H1 (cell line): ENCODE results near the gene BTBD8. TPM values are rescaled to one million over a fixed set of nuclear protein-coding genes. Genes with fewer than 3 reads are reported as not detected.

ENCODE experiments used
- CTCF ChIA-PET: fragments of 300-600 bp; sonication (Branson Sonifier 250); formaldehyde crosslinking; loops from one replicate; lab custom pipeline; 2021; ENCODE audit not compliant: partially characterized antibody; lab: Charles Lee
- POLR2A ChIA-PET: fragments of 300-600 bp; sonication (Branson Sonifier 250); formaldehyde crosslinking; loops from one replicate; lab custom pipeline; 2021; ENCODE audit warnings: inconsistent platforms; ENCODE audit not compliant: partially characterized antibody; lab: Charles Lee
- DNase-seq, 2 experiments: peaks; one replicate each; pipeline versions ENCODE4 v3.0.0 to v3.0.0-alpha.2; 2010 to 2022; ENCODE audit warnings: low spot score in 2 of 2, low read depth in 1 of 2, mixed read lengths in 1 of 2
- FAIRE-seq: peaks from 2 replicates; lab custom pipeline; 2011; peaks lifted over from hg19 to GRCh38; lab: Jason Lieb, UNC
- H2AFZ ChIP-seq: 2 replicates; pipeline ENCODE4 v1.8.1; 2012; ENCODE audit warnings: low read length, inconsistent platforms
- H2AK5ac ChIP-seq: 2 replicates; pipeline ENCODE4 v1.6.1; 2013; ENCODE audit warnings: low read depth, low read length
- H2BK120ac ChIP-seq: replicated peaks from 2 replicates; pipeline ENCODE3; 2013; ENCODE audit warnings: low read depth, low read length, inconsistent platforms
- H2BK12ac ChIP-seq: 2 replicates; pipeline ENCODE4 v1.6.1; 2013; ENCODE audit warnings: low read depth, low read length
- H2BK15ac ChIP-seq: 2 replicates; pipeline ENCODE4 v1.6.1; 2013; ENCODE audit warnings: low read length
- H2BK20ac ChIP-seq: 2 replicates; pipeline ENCODE4 v1.6.1; 2013; ENCODE audit warnings: low read length
- H2BK5ac ChIP-seq: 2 replicates; pipeline ENCODE4 v1.6.1; 2013; ENCODE audit warnings: low read depth, low read length
- H3K14ac ChIP-seq: 2 replicates; pipeline ENCODE4 v1.6.1; 2013; ENCODE audit warnings: inconsistent platforms; ENCODE audit not compliant: insufficient read length
- H3K18ac ChIP-seq: 2 replicates; pipeline ENCODE4 v1.6.1; 2013; ENCODE audit warnings: low read length; ENCODE audit errors: extremely low read depth
- H3K23ac ChIP-seq: 2 replicates; pipeline ENCODE4 v1.6.1; 2013; ENCODE audit warnings: inconsistent platforms; ENCODE audit not compliant: insufficient read length
- H3K23me2 ChIP-seq: 2 replicates; pipeline ENCODE4 v1.6.1; 2013; ENCODE audit warnings: low read depth, low read length
- H3K27ac ChIP-seq: 2 replicates; pipeline ENCODE4 v1.6.1; 2011; ENCODE audit warnings: low read depth, low read length, inconsistent platforms
- H3K27me3 ChIP-seq, 4 experiments: replicated peaks in 1 of 4; 1 replicate in 1 of 4; 2 replicates in 3 of 4; pipeline versions ENCODE4 v1.6.1 to v1.8.1; 2011 to 2013; ENCODE audit warnings: low read length in 3 of 4, mild to moderate bottlenecking in 3 of 4, inconsistent platforms in 2 of 4, mixed read lengths in 2 of 4, moderate library complexity in 1 of 4; ENCODE audit not compliant: control insufficient read depth in 3 of 4, insufficient read depth in 3 of 4; ENCODE audit errors: extremely low read depth in 1 of 4
- H3K36me3 ChIP-seq, 4 experiments: 2 replicates each; pipeline versions ENCODE4 v1.6.1 to v1.8.1; 2011 to 2013; ENCODE audit warnings: mild to moderate bottlenecking in 4 of 4, low read length in 3 of 4, moderate library complexity in 2 of 4, control low read depth in 1 of 4, inconsistent platforms in 1 of 4; ENCODE audit not compliant: insufficient read depth in 4 of 4, control insufficient read depth in 2 of 4
- H3K4ac ChIP-seq: replicated peaks from 2 replicates; pipeline ENCODE3; 2013; ENCODE audit warnings: low read length, low read depth, mixed read lengths, inconsistent platforms; ENCODE audit not compliant: insufficient read length
- H3K4me1 ChIP-seq, 4 experiments: replicated peaks in 1 of 4; 1 replicate in 1 of 4; 2 replicates in 3 of 4; pipeline versions ENCODE4 v1.6.1 to v1.8.1; 2011 to 2013; ENCODE audit warnings: low read length in 3 of 4, inconsistent platforms in 2 of 4, mixed read lengths in 1 of 4; ENCODE audit not compliant: insufficient read depth in 4 of 4, control insufficient read depth in 3 of 4
- H3K4me2 ChIP-seq, 2 experiments: 2 replicates each; pipeline versions ENCODE4 v1.6.1 to v1.8.1; 2011 to 2013; ENCODE audit warnings: low read depth in 2 of 2, low read length in 2 of 2, control low read depth in 1 of 2, inconsistent platforms in 1 of 2, mild to moderate bottlenecking in 1 of 2; ENCODE audit not compliant: insufficient read depth in 1 of 2
- H3K4me3 ChIP-seq, 4 experiments: fragments of 200-600, 300-600 bp in 1 of 4; sonication (generic), shearing (Covaris generic), sonication (Bioruptor Twin) in 1 of 4; 2 replicates each; pipeline versions ENCODE4 v1.5.1 to v1.8.1; 2011 to 2016; ENCODE audit warnings: low read length in 4 of 4, low read depth in 3 of 4, control low read depth in 2 of 4, inconsistent platforms in 2 of 4, mild to moderate bottlenecking in 2 of 4, mixed read lengths in 1 of 4, moderate library complexity in 1 of 4; ENCODE audit not compliant: insufficient read depth in 2 of 4; ENCODE audit errors: extremely low read depth in 1 of 4
- H3K56ac ChIP-seq: replicated peaks from 2 replicates; pipeline ENCODE3; 2013; ENCODE audit warnings: low read depth, mild to moderate bottlenecking, mixed read lengths, low read length, inconsistent platforms; ENCODE audit not compliant: insufficient read length
- H3K79me1 ChIP-seq: 2 replicates; pipeline ENCODE4 v1.6.1; 2013; ENCODE audit warnings: low read depth, low read length, control low read depth
- H3K79me2 ChIP-seq, 2 experiments: 2 replicates each; pipeline versions ENCODE4 v1.6.1 to v1.8.1; 2012 to 2013; ENCODE audit warnings: low read length in 2 of 2, mild to moderate bottlenecking in 2 of 2, inconsistent platforms in 1 of 2; ENCODE audit not compliant: insufficient read depth in 2 of 2, control insufficient read depth in 1 of 2
- H3K9ac ChIP-seq, 4 experiments: replicated peaks in 1 of 4; 1 replicate in 1 of 4; 2 replicates in 3 of 4; pipeline versions ENCODE4 v1.6.1 to v1.8.1; 2011 to 2013; ENCODE audit warnings: low read depth in 3 of 4, low read length in 3 of 4, control low read depth in 2 of 4, mild to moderate bottlenecking in 2 of 4, moderate library complexity in 2 of 4, inconsistent platforms in 1 of 4; ENCODE audit errors: extremely low read depth in 1 of 4
- H3K9me3 ChIP-seq, 2 experiments: 2 replicates each; pipeline versions ENCODE4 v1.6.1 to v1.8.1; 2012 to 2013; ENCODE audit warnings: mild to moderate bottlenecking in 2 of 2, moderate library complexity in 2 of 2, control low read depth in 1 of 2, inconsistent platforms in 1 of 2, low read depth in 1 of 2, low read length in 1 of 2, mixed read lengths in 1 of 2; ENCODE audit not compliant: insufficient read depth in 2 of 2
- H4K20me1 ChIP-seq, 2 experiments: replicated peaks in 1 of 2; 2 replicates each; pipeline versions ENCODE3 to v1.8.1; 2011 to 2013; ENCODE audit warnings: inconsistent platforms in 2 of 2, low read length in 2 of 2, mild to moderate bottlenecking in 1 of 2; ENCODE audit not compliant: insufficient read depth in 2 of 2, control insufficient read depth in 1 of 2
- H4K5ac ChIP-seq: 2 replicates; pipeline ENCODE4 v1.6.1; 2013; ENCODE audit warnings: low read length, low read depth, mixed read lengths, inconsistent platforms; ENCODE audit not compliant: insufficient read length
- H4K8ac ChIP-seq: 2 replicates; pipeline ENCODE4 v1.8.0; 2013; ENCODE audit warnings: mild to moderate bottlenecking, moderate library complexity, low read length, inconsistent platforms; ENCODE audit not compliant: insufficient read depth; ENCODE audit errors: extremely low read depth
- H4K91ac ChIP-seq: replicated peaks from 2 replicates; pipeline ENCODE3; 2013; ENCODE audit warnings: low read length, mixed read lengths, inconsistent platforms; ENCODE audit not compliant: insufficient read length
- ASH2L ChIP-seq: fragments of 200-600, 300-600 bp; sonication (generic); IDR thresholded peaks from one replicate; pipeline ENCODE4 v1.7.1; 2017; ENCODE audit warnings: low read length
- ATF2 ChIP-seq: IDR thresholded peaks from 2 replicates; pipeline ENCODE4 v1.6.1; 2012; ENCODE audit warnings: low read length, inconsistent platforms
- BACH1 ChIP-seq: IDR thresholded peaks from 2 replicates; pipeline ENCODE4 v1.6.1; 2012; ENCODE audit warnings: low read length, improper control_type of control experiment
- CREB1 ChIP-seq: IDR thresholded peaks from 2 replicates; pipeline ENCODE4 v1.6.1; 2012; ENCODE audit warnings: inconsistent platforms
- E2F6 ChIP-seq: IDR thresholded peaks from 2 replicates; pipeline ENCODE4 v1.6.1; 2012; ENCODE audit warnings: inconsistent platforms
- GABPA ChIP-seq: IDR thresholded peaks from 2 replicates; pipeline ENCODE4 v1.6.1; 2011; ENCODE audit warnings: mild to moderate bottlenecking, low read length, moderate library complexity, borderline replicate concordance; ENCODE audit not compliant: insufficient read depth
- JUN ChIP-seq: IDR thresholded peaks from 2 replicates; pipeline ENCODE4 v1.6.1; 2011; ENCODE audit warnings: low read depth, mild to moderate bottlenecking, improper control_type of control experiment, low read length
- JUND ChIP-seq: IDR thresholded peaks from 2 replicates; pipeline ENCODE4 v1.6.1; 2011; ENCODE audit warnings: mild to moderate bottlenecking, improper control_type of control experiment, low read length
- POLR2A ChIP-seq, 2 experiments: IDR thresholded peaks; 1 replicate in 1 of 2; 2 replicates in 1 of 2; pipeline ENCODE4 v1.6.1; 2011; ENCODE audit warnings: low read depth in 2 of 2, low read length in 2 of 2, mild to moderate bottlenecking in 2 of 2; ENCODE audit errors: control extremely low read depth in 1 of 2
- SIRT6 ChIP-seq: IDR thresholded peaks from one replicate; pipeline ENCODE4 v1.7.1; 2012; ENCODE audit warnings: low read length, inconsistent platforms
- TAF7 ChIP-seq: optimal IDR thresholded peaks from 2 replicates; pipeline ENCODE3; 2011; ENCODE audit warnings: low read depth, mild to moderate bottlenecking, inconsistent platforms, low read length, moderate library complexity, borderline replicate concordance
- TEAD4 ChIP-seq: IDR thresholded peaks from 2 replicates; pipeline ENCODE4 v1.6.1; 2012; ENCODE audit warnings: low read depth, low read length, inconsistent platforms, mixed read lengths
- WGBS, 2 experiments: shearing (Covaris generic) in 1 of 2; methylation state at CpG; one replicate each; pipeline versions ENCODE4 v1.1.6 to v1.1.7; 2013 to 2015; ENCODE audit warnings: low lambda C conversion rate in 2 of 2, mixed read lengths in 2 of 2, inconsistent platforms in 1 of 2, low coverage in 1 of 2, missing lambda C conversion rate in 1 of 2; ENCODE audit not compliant: insufficient replicate concordance in 2 of 2, insufficient coverage in 1 of 2, insufficient read length in 1 of 2; ENCODE audit errors: extremely low coverage in 1 of 2, missing lambda C conversion rate in 1 of 2; 5-methylcytosine and 5-hydroxymethylcytosine counted together
- polyA plus RNA-seq, 7 experiments: library from polyadenylated mRNA; depleted of rRNA in 3 of 7; stranded (reverse) in 5 of 7; unstranded in 2 of 7; fragments of >200 nt in 5 of 7; fragments of 200-250 nt in 2 of 7; gene quantifications; 1 replicate in 5 of 7; 2 replicates in 1 of 7; 4 replicates in 1 of 7; pipeline versions ENCODE4 v1.2.1 to v1.2.3, GENCODE V29; 2011 to 2013; ENCODE audit warnings: missing spikeins in 2 of 7, mixed read lengths in 2 of 7
- total RNA-seq: library from RNA; stranded (reverse); fragmentation: NEBNext Ultra II Directional; extraction: Animal tissue kit (Norgen Biotek cat#: 25700); gene quantifications from 2 replicates; pipeline ENCODE4 v1.2.1, GENCODE V29; 2021

The BTBD8 gene
- total and polyA plus RNA-seq, 2 of the 8 experiments (the other 6 are each of a cell fraction or from before 2014, with no cell fraction given): 0.44 to 2.5 TPM

GRCh38 chr1:92045766-92046495 lies 34.2 kb upstream of the BTBD8 start:
- Histone ChIP-seq H3K9ac (no peak overlapping the region), H3K4me3 (no peak overlapping the region), H3K18ac (no peak overlapping the region), H3K4me2 (no peak overlapping the region), H3K79me1 (no peaks in the 10 kb centered on the region), H4K8ac (no peak overlapping the region), H3K4ac (no peak overlapping the region), H2BK5ac (no peak overlapping the region), H4K20me1 (no peaks in the 10 kb centered on the region), H4K91ac (no peak overlapping the region), H4K5ac (no peak overlapping the region), H2BK15ac (no peak overlapping the region), H3K36me3 (no peaks in the 10 kb centered on the region), H3K56ac (no peak overlapping the region), H2BK20ac (no peak overlapping the region), H3K23ac (no peak overlapping the region), H3K79me2 (no peaks in the 10 kb centered on the region), H3K14ac (no peak overlapping the region), H3K23me2 (no peaks in the 10 kb centered on the region), H3K9me3 (no peaks in the 10 kb centered on the region), H2BK12ac (no peak overlapping the region), H2AK5ac (no peak overlapping the region), H2BK120ac (no peak overlapping the region), H3K27ac (no peak overlapping the region), H2AFZ (no peak overlapping the region), H3K4me1 (no peaks in the 10 kb centered on the region), H3K27me3 (no peaks in the 10 kb centered on the region)
- POLR2A ChIA-PET: no interaction called here
- DNase-seq (no peak), FAIRE-seq (no peak)
- CTCF ChIA-PET: interaction anchor here (1.0 to 1.3 kb wide), 2 partner anchors 20 to 48 kb away, joined by 3 read pairs; no protein-coding TSS in a partner anchor
- WGBS, 2 experiments: 76% methylated on average over 2 of the region's 2 CpGs; no CpG with 5 or more reads in 1 of the 2 experiments
- no peak for TF ChIP-seq CREB1
- no peak for TF ChIP-seq E2F6
- no peak for TF ChIP-seq JUN
- TF ChIP-seq BACH1: no peak
- TF ChIP-seq ATF2: no peak
- TF ChIP-seq SIRT6: no peak
- no peak for TF ChIP-seq GABPA
- TF ChIP-seq POLR2A (IDR thresholded peaks at IDR 0.05; ENCODE audit: control extremely low read depth in 1 of 2, low read depth in 2 of 2, low read length in 2 of 2): no peak
- no peak for TF ChIP-seq JUND
- no peak for TF ChIP-seq TEAD4
- TF ChIP-seq TAF7: no peak
- TF ChIP-seq ASH2L: no peak
